Raji (cell line): ENCODE measurements around the gene SASS6.

Experiments used
- POLR2A ChIP-seq: IDR thresholded peaks from 2 replicates; pipeline ENCODE4 v1.6.1; 2011; ENCODE audit warnings: low read depth, low read length, control low read depth; ENCODE audit not compliant: insufficient read depth

The SASS6 gene

DNA sequence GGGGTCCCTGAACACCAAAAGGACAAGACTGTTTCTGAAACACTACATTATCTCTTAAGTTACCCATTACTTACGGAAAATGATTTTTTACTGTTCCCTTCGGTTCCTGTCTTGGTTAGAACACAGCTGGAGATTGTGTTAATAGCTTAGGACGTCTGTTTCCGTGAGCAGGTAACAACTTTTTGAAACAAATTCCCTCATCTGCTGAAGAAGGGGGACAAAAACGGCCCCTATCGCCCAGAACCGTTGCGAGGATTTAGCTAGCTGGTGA, 95.1 kb downstream of the SASS6 start:
- TF ChIP-seq POLR2A: no peak

- no peak for TF ChIP-seq POLR2A
Measured at GRCh38 chr1:100036718-100037655, 95.7 kb downstream of the SASS6 start.

DNA sequence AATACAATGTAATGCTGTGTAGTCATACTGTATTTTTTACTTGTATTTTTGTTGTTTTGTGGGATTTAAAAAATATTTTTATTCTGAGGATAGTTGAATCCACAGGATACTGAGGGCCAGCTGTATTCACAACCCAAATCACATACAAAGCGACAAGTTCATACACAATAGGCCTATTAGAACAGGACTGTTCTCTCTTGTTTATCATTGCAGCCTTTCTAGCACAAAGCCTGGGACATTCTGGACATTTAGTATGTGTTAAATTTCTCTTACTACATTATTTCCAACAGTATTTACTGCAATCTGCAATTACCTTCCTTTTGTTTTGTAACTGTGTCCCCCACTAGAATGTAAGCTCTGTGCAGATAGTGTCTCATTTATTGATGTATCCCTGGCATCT, 97.5 kb downstream of the SASS6 start:
- no peak for TF ChIP-seq POLR2A

GRCh38 chr1:100034470-100034869, 98.3 kb downstream of the SASS6 start:
- no peak for TF ChIP-seq POLR2A
